Ishikawa (cell line): ENCODE results near the gene GTF2F2.

Source experiments
- CEBPB ChIP-seq: IDR thresholded peaks from 2 replicates; pipeline ENCODE4 v1.6.1; 2012
- CREB1 ChIP-seq: IDR thresholded peaks from 2 replicates; pipeline ENCODE4 v1.6.1; 2012; ENCODE audit warnings: low read depth
- EGR1 ChIP-seq: IDR thresholded peaks from 2 replicates; pipeline ENCODE4 v1.6.1; 2012
- EP300 ChIP-seq: IDR thresholded peaks from 2 replicates; pipeline ENCODE4 v1.6.1; 2012; ENCODE audit warnings: borderline replicate concordance
- FOXM1 ChIP-seq: IDR thresholded peaks from 2 replicates; pipeline ENCODE4 v1.6.1; 2012; ENCODE audit warnings: low read depth, borderline replicate concordance
- MAX ChIP-seq: IDR thresholded peaks from 2 replicates; pipeline ENCODE4 v1.6.1; 2012
- NFIC ChIP-seq: IDR thresholded peaks from 2 replicates; pipeline ENCODE4 v1.6.1; 2012
- RAD21 ChIP-seq: IDR thresholded peaks from 2 replicates; pipeline ENCODE4 v1.6.1; 2012; ENCODE audit warnings: low read depth
- REST ChIP-seq: IDR thresholded peaks from 2 replicates; pipeline ENCODE4 v1.6.1; 2012; ENCODE audit warnings: low read depth, mild to moderate bottlenecking
- TAF1 ChIP-seq: IDR thresholded peaks from 2 replicates; pipeline ENCODE4 v1.6.1; 2012; ENCODE audit warnings: low read depth, mild to moderate bottlenecking
- TEAD4 ChIP-seq: IDR thresholded peaks from 2 replicates; pipeline ENCODE4 v1.6.1; 2012
- USF1 ChIP-seq: IDR thresholded peaks from 2 replicates; pipeline ENCODE4 v1.6.1; 2012
- YY1 ChIP-seq: IDR thresholded peaks from 2 replicates; pipeline ENCODE4 v1.6.1; 2012; ENCODE audit warnings: low read depth
- ZBTB7A ChIP-seq: IDR thresholded peaks from 2 replicates; pipeline ENCODE4 v1.6.1; 2012; ENCODE audit warnings: low read depth

- TF ChIP-seq FOXM1: no peak
- no peak for TF ChIP-seq MAX
- no peak for TF ChIP-seq RAD21
- no peak for TF ChIP-seq CEBPB
- TF ChIP-seq EP300: no peak
- no peak for TF ChIP-seq TEAD4
- no peak for TF ChIP-seq CREB1
- TF ChIP-seq USF1: no peak
- TF ChIP-seq REST: no peak
- no peak for TF ChIP-seq TAF1
- TF ChIP-seq YY1: no peak
- TF ChIP-seq EGR1: no peak
- no peak for TF ChIP-seq NFIC
- no peak for TF ChIP-seq ZBTB7A
Observed at GRCh38 chr13:45084515-45084914, 35.8 kb upstream of the GTF2F2 start.
